Measurements from ENCODE around the gene MECR.

Gene MECR

GRCh38 chr1:29202053-29202452 is 28.7 kb downstream of the MECR start:
- DNase-seq (ENCODE audit: low read depth in 2 of 2): no peak

- DNase-seq (ENCODE audit: low read depth in 2 of 2): no peak
Observed at GRCh38 chr1:29201595-29202051, 29.1 kb downstream of the MECR start.

GRCh38 chr1:29200906-29201594 is 29.7 kb downstream of the MECR start:
- DNase-seq (ENCODE audit: low read depth in 2 of 2): no peak

GRCh38 chr1:29197993-29198392 is 32.7 kb downstream of the MECR start:
- no peak for DNase-seq (ENCODE audit: low read depth in 2 of 2)

- no peak for DNase-seq (ENCODE audit: low read depth in 2 of 2)
Observed at GRCh38 chr1:29197590-29197924, 33.2 kb downstream of the MECR start.

GRCh38 chr1:29196863-29197589 is 33.7 kb downstream of the MECR start:
- peak; percentile 82 to 84 for DNase-seq (ENCODE audit: low read depth in 2 of 2)

GRCh38 chr1:29195881-29196291 is 34.8 kb downstream of the MECR start:
- no peak for DNase-seq (ENCODE audit: low read depth in 2 of 2)

- DNase-seq (ENCODE audit: low read depth in 2 of 2): no peak
Observed at GRCh38 chr1:29193879-29194455, 36.8 kb downstream of the MECR start.

- no peak for DNase-seq (ENCODE audit: low read depth in 2 of 2)
Observed at GRCh38 chr1:29190718-29191117, 40.0 kb downstream of the MECR start.

- DNase-seq (ENCODE audit: low read depth in 2 of 2): no peak
Observed at GRCh38 chr1:29186707-29187106, 44.0 kb downstream of the MECR start.

- DNase-seq (ENCODE audit: low read depth in 2 of 2): no peak
Observed at GRCh38 chr1:29186252-29186651, 44.5 kb downstream of the MECR start.

- DNase-seq (ENCODE audit: low read depth in 2 of 2): no peak
Observed at GRCh38 chr1:29183287-29183686, 47.4 kb downstream of the MECR start.

- peak; percentile 96 for DNase-seq (ENCODE audit: low read depth in 2 of 2)
Observed at GRCh38 chr1:29181413-29182225, 49.1 kb downstream of the MECR start, which contains the start of gene SRSF4. SRSF4 (minus strand) TSS chr1:29181900; CDS start chr1:29181752, 148 bp downstream.

GRCh38 chr1:29180497-29181412 is 50.0 kb downstream of the MECR start:
- DNase-seq (ENCODE audit: low read depth in 2 of 2): no peak

- DNase-seq (ENCODE audit: low read depth in 2 of 2): no peak
Observed at GRCh38 chr1:29179641-29180184, 51.0 kb downstream of the MECR start.

- no peak for DNase-seq (ENCODE audit: low read depth in 2 of 2)
Observed at GRCh38 chr1:29177022-29177705, 53.6 kb downstream of the MECR start.

- DNase-seq (ENCODE audit: low read depth in 2 of 2): peak; percentile 41 to 50
Observed at GRCh38 chr1:29176576-29176975, 54.2 kb downstream of the MECR start.

GRCh38 chr1:29172415-29172939 is 58.3 kb downstream of the MECR start:
- DNase-seq (ENCODE audit: low read depth in 2 of 2): no peak

- DNase-seq (ENCODE audit: low read depth in 2 of 2): no peak
Observed at GRCh38 chr1:29171521-29171920, 59.2 kb downstream of the MECR start.

GRCh38 chr1:29171089-29171488 is 59.6 kb downstream of the MECR start:
- DNase-seq (ENCODE audit: low read depth in 2 of 2): peak in 1 of 2 experiments; percentile 12
